ENCODE measurements around the gene TANC1.

TANC1 gene

GRCh38 chr2:159196393-159196925, 228.0 kb downstream of the TANC1 start:
- no peak for DNase-seq (ENCODE audit: low read depth)

GRCh38 chr2:159199236-159199635, 230.8 kb downstream of the TANC1 start:
- DNase-seq (ENCODE audit: low read depth) = no peak

GRCh38 chr2:159199761-159200465, 231.5 kb downstream of the TANC1 start:
- DNase-seq (ENCODE audit: low read depth) = peak; percentile 58

- DNase-seq (ENCODE audit: low read depth) = peak; percentile 91
Measured at GRCh38 chr2:159200498-159200897, 232.1 kb downstream of the TANC1 start.

- peak; percentile 38 for DNase-seq (ENCODE audit: low read depth)
Measured at GRCh38 chr2:159201360-159202063, 233.1 kb downstream of the TANC1 start.

- peak; percentile 99 for DNase-seq (ENCODE audit: low read depth)
Measured at GRCh38 chr2:159202568-159203071, 234.2 kb downstream of the TANC1 start.

GRCh38 chr2:159204381-159205144, 236.1 kb downstream of the TANC1 start:
- no peak for DNase-seq (ENCODE audit: low read depth)

GRCh38 chr2:159206736-159207380, 238.4 kb downstream of the TANC1 start:
- DNase-seq (ENCODE audit: low read depth) = no peak

GRCh38 chr2:159208438-159208837, 240.0 kb downstream of the TANC1 start:
- DNase-seq (ENCODE audit: low read depth) = no peak

- DNase-seq (ENCODE audit: low read depth) = no peak
Measured at GRCh38 chr2:159209341-159210306, 241.2 kb downstream of the TANC1 start.

GRCh38 chr2:159211447-159212396, 243.3 kb downstream of the TANC1 start:
- DNase-seq (ENCODE audit: low read depth) = peak; percentile 17

- no peak for DNase-seq (ENCODE audit: low read depth)
Measured at GRCh38 chr2:159213296-159213695, 244.9 kb downstream of the TANC1 start.

- DNase-seq (ENCODE audit: low read depth) = no peak
Measured at GRCh38 chr2:159214325-159214865, 246.0 kb downstream of the TANC1 start.

- no peak for DNase-seq (ENCODE audit: low read depth)
Measured at GRCh38 chr2:159215116-159215515, 246.7 kb downstream of the TANC1 start.

GRCh38 chr2:159217676-159218075, 249.2 kb downstream of the TANC1 start:
- DNase-seq (ENCODE audit: low read depth) = no peak

GRCh38 chr2:159218389-159218788, 249.9 kb downstream of the TANC1 start:
- DNase-seq (ENCODE audit: low read depth) = no peak

GRCh38 chr2:159219394-159219998, 251.1 kb downstream of the TANC1 start:
- DNase-seq (ENCODE audit: low read depth) = no peak

GRCh38 chr2:159224061-159224813, 255.8 kb downstream of the TANC1 start:
- DNase-seq (ENCODE audit: low read depth) = no peak

All from amniotic epithelial cell (primary cell).